OCI-LY3 (cell line): ENCODE results near the gene NKIRAS2.

Source experiments
- H2AFZ ChIP-seq: fragments of 200-600, 300-600 bp; shearing (Covaris generic); 2 replicates; pipeline ENCODE4 v1.6.0; 2014; ENCODE audit warnings: antibody characterized with exemption, low read depth, low read length
- H3K27ac ChIP-seq: fragments of 200-600, 300-600 bp; sonication (generic); 2 replicates; pipeline ENCODE4 v1.5.1; 2014; ENCODE audit warnings: mild to moderate bottlenecking, low read length, moderate library complexity, mixed read lengths
- H3K27me3 ChIP-seq: fragments of 200-600, 300-600 bp; sonication (generic); 2 replicates; pipeline ENCODE4 v1.6.1; 2014; ENCODE audit warnings: low read depth, low read length, mixed read lengths
- H3K36me3 ChIP-seq: fragments of 200-600, 300-600 bp; sonication (generic); replicated peaks from 2 replicates; pipeline ENCODE3; 2014; ENCODE audit warnings: low read depth, low read length, mixed read lengths
- H3K4me1 ChIP-seq: fragments of 300-600, 200-600 bp; sonication (generic); 2 replicates; pipeline ENCODE4 v1.6.1; 2014; ENCODE audit warnings: low read length, mixed read lengths
- H3K4me2 ChIP-seq: fragments of 200-600, 300-600 bp; sonication (generic); 2 replicates; pipeline ENCODE4 v1.6.1; 2014; ENCODE audit warnings: low read length, mixed read lengths
- H3K4me3 ChIP-seq: fragments of 300-600, 200-600 bp; sonication (generic); 2 replicates; pipeline ENCODE4 v1.5.1; 2014; ENCODE audit warnings: antibody characterized with exemption, mild to moderate bottlenecking, low read length, moderate library complexity
- H3K79me2 ChIP-seq: fragments of 300-600, 200-600 bp; shearing (Covaris generic); 2 replicates; pipeline ENCODE4 v1.6.1; 2014; ENCODE audit warnings: mild to moderate bottlenecking, low read length, mixed read lengths
- H3K9ac ChIP-seq: fragments of 300-600, 200-600 bp; shearing (Covaris generic); 2 replicates; pipeline ENCODE4 v1.6.0; 2014; ENCODE audit warnings: mild to moderate bottlenecking, low read length, moderate library complexity
- H3K9me3 ChIP-seq: fragments of 200-600, 300-600 bp; shearing (Covaris generic); 2 replicates; pipeline ENCODE4 v1.6.1; 2014; ENCODE audit warnings: low read length, mixed read lengths; ENCODE audit not compliant: insufficient read depth
- H4K20me1 ChIP-seq: fragments of 200-600, 300-600 bp; sonication (generic); 2 replicates; pipeline ENCODE4 v1.6.1; 2016; ENCODE audit warnings: low read length, mixed read lengths; ENCODE audit not compliant: insufficient read depth
- CTCF ChIP-seq: fragments of 200-600, 300-600 bp; sonication (generic); IDR thresholded peaks from 2 replicates; pipeline ENCODE4 v1.5.1; 2014; ENCODE audit warnings: antibody characterized with exemption, low read length, low read depth
- EZH2phosphoT487 ChIP-seq: fragments of 200-600 bp; shearing (Covaris generic); IDR thresholded peaks from 2 replicates; pipeline ENCODE4 v1.6.1; 2018; ENCODE audit warnings: antibody characterized with exemption, mixed run types, low read depth

NKIRAS2 gene

GRCh38 chr17:42041619-42042018, 21.7 kb downstream of the NKIRAS2 start:
- Histone ChIP-seq H4K20me1 (peaks cover 31% of the 10 kb centered on the region), H3K9ac (no peak overlapping the region), H2AFZ (no peak overlapping the region), H3K36me3 (peaks cover 27% of the 10 kb centered on the region), H3K27me3 (no peaks in the 10 kb centered on the region), H3K9me3 (no peaks in the 10 kb centered on the region), H3K4me2 (no peak overlapping the region), H3K4me3 (no peak overlapping the region), H3K4me1 (no peaks in the 10 kb centered on the region), H3K79me2 (peaks cover 7% of the 10 kb centered on the region), H3K27ac (no peak overlapping the region)
- TF ChIP-seq CTCF: no peak
- no peak for TF ChIP-seq EZH2phosphoT487

- Histone ChIP-seq H3K27ac (no peak overlapping the region), H3K4me1 (no peaks in the 10 kb centered on the region), H3K4me3 (no peak overlapping the region), H3K4me2 (no peak overlapping the region), H2AFZ (no peak overlapping the region), H3K9me3 (no peaks in the 10 kb centered on the region), H4K20me1 (peaks cover 31% of the 10 kb centered on the region), H3K27me3 (no peaks in the 10 kb centered on the region), H3K9ac (no peak overlapping the region), H3K79me2 (peaks cover 9% of the 10 kb centered on the region), H3K36me3 (peaks cover 27% of the 10 kb centered on the region)
- TF ChIP-seq EZH2phosphoT487: no peak
- no peak for TF ChIP-seq CTCF
These were observed 22.9 kb downstream of the NKIRAS2 start for GRCh38 chr17:42042598-42043319.

- Histone ChIP-seq H3K9me3 (no peaks in the 10 kb centered on the region), H3K27ac (no peak overlapping the region), H4K20me1 (peaks cover 45% of the 10 kb centered on the region), H3K36me3 (peaks cover 28% of the 10 kb centered on the region), H3K27me3 (no peaks in the 10 kb centered on the region), H2AFZ (no peak overlapping the region), H3K4me1 (no peaks in the 10 kb centered on the region), H3K79me2 (peaks cover 21% of the 10 kb centered on the region), H3K4me2 (no peak overlapping the region), H3K4me3 (no peak overlapping the region), H3K9ac (no peak overlapping the region)
- TF ChIP-seq EZH2phosphoT487 (no peak), CTCF (no peak)
These were observed 25.8 kb downstream of the NKIRAS2 start for GRCh38 chr17:42045719-42046118.

GRCh38 chr17:42047343-42047742, 27.5 kb downstream of the NKIRAS2 start:
- H3K4me1 ChIP-seq: no peaks in the 10 kb centered on the region

More at GRCh38 chr17:42047343-42047742, 27.5 kb downstream of the NKIRAS2 start:
- Histone ChIP-seq H3K27ac (no peak overlapping the region), H3K4me3 (no peak overlapping the region), H4K20me1 (peaks cover 55% of the 10 kb centered on the region), H3K79me2 (peaks cover 37% of the 10 kb centered on the region), H3K27me3 (no peaks in the 10 kb centered on the region), H3K9me3 (no peaks in the 10 kb centered on the region), H2AFZ (no peak overlapping the region), H3K4me2 (no peak overlapping the region), H3K36me3 (peaks cover 30% of the 10 kb centered on the region), H3K9ac (no peak overlapping the region)
- TF ChIP-seq CTCF (no peak), EZH2phosphoT487 (no peak)
